Stimulated activated memory B cell treated with anti-CD40 and anti-IgM and Interleukin-4, amounts not matched to agents 10 μg/mL and 1 μg/mL and 100 μg/mL, for 72 hours (primary cell): ENCODE results near the gene FOXE1.

ENCODE experiments used
- ATAC-seq: fragments of 150-1000 bp; cut with Tn5 transposase; 2 replicates; pipeline ENCODE4 v1.10.0; 2021
- H3K27ac Mint-ChIP-seq: one replicate; pipeline ENCODE4 v1.8.0; 2022; ENCODE audit warnings: mild to moderate bottlenecking, mixed read lengths
- H3K27me3 Mint-ChIP-seq: one replicate; pipeline ENCODE4 v1.8.0; 2022; ENCODE audit warnings: mixed read lengths
- H3K36me3 Mint-ChIP-seq: one replicate; pipeline ENCODE4 v1.8.0; 2022; ENCODE audit warnings: mixed read lengths
- H3K4me1 Mint-ChIP-seq: one replicate; pipeline ENCODE4 v1.8.0; 2022; ENCODE audit warnings: mixed read lengths
- H3K4me3 Mint-ChIP-seq: one replicate; pipeline ENCODE4 v1.8.0; 2022; ENCODE audit warnings: mild to moderate bottlenecking, moderate library complexity, mixed read lengths
- H3K9me3 Mint-ChIP-seq: one replicate; pipeline ENCODE4 v1.8.0; 2022; ENCODE audit warnings: mixed read lengths

Gene FOXE1

GRCh38 chr9:97905228-97905627, 52.2 kb downstream of the FOXE1 start:
- Mint-ChIP-seq H3K4me1 (peaks cover 49% of the 10 kb centered on the region), H3K4me3 (no peak overlapping the region), H3K27me3 (no peaks in the 10 kb centered on the region), H3K36me3 (peaks cover 29% of the 10 kb centered on the region), H3K27ac (peak overlapping the region; percentile 91), H3K9me3 (no peaks in the 10 kb centered on the region)
- ATAC-seq: no peak
